Aorta (tissue), 5 donors: ENCODE measurements around the gene OR2A25. TPM values are rescaled to one million over a fixed set of nuclear protein-coding genes. Genes with fewer than 3 reads are reported as not detected.

Source experiments
- ATAC-seq: fragments of 200-7000 bp; cut with Tn5 transposase; one replicate; pipeline ENCODE4 v1.9.1; 2022; ENCODE audit warnings: moderate library complexity; ENCODE audit not compliant: low FRiP score
- DNase-seq, 2 donors: peaks; one replicate each; pipeline ENCODE4 v3.0.0-alpha.2; 2020
- H3K27ac ChIP-seq, 2 donors: one replicate each; pipeline ENCODE4 v1.5.1; 2013; ENCODE audit warnings: low read length in 2 of 2, mild to moderate bottlenecking in 2 of 2, moderate library complexity in 2 of 2, control low read depth in 1 of 2, inconsistent platforms in 1 of 2, low read depth in 1 of 2
- H3K27me3 ChIP-seq, 2 donors: one replicate each; pipeline ENCODE4 v1.6.1; 2013; ENCODE audit warnings: control low read depth in 1 of 2, low read length in 1 of 2, mild to moderate bottlenecking in 1 of 2, moderate library complexity in 1 of 2; ENCODE audit not compliant: insufficient read depth in 2 of 2, control insufficient read depth in 1 of 2
- H3K36me3 ChIP-seq, 2 donors: one replicate each; pipeline ENCODE4 v1.6.1; 2013; ENCODE audit warnings: control low read depth in 1 of 2, low read length in 1 of 2, mild to moderate bottlenecking in 1 of 2; ENCODE audit not compliant: insufficient read depth in 2 of 2, control insufficient read depth in 1 of 2
- H3K4me1 ChIP-seq, 2 donors: one replicate each; pipeline ENCODE4 v1.6.1; 2013; ENCODE audit warnings: low read length in 2 of 2, control low read depth in 1 of 2, mild to moderate bottlenecking in 1 of 2, moderate library complexity in 1 of 2; ENCODE audit not compliant: insufficient read depth in 2 of 2, control insufficient read depth in 1 of 2
- H3K4me3 ChIP-seq, 2 donors: one replicate each; pipeline ENCODE4 v1.5.1; 2013; ENCODE audit warnings: low read length in 2 of 2, control low read depth in 1 of 2, mild to moderate bottlenecking in 1 of 2
- H3K9me3 ChIP-seq: one replicate; pipeline ENCODE4 v1.6.1; 2013; ENCODE audit warnings: mild to moderate bottlenecking, low read length; ENCODE audit not compliant: control insufficient read depth
- WGBS, 2 donors: extraction: QIAGEN DNeasy Blood & Tissue Kit; methylation state at CpG; one replicate each; pipeline ENCODE4 v1.1.7; 2013; 5-methylcytosine and 5-hydroxymethylcytosine counted together
- intact Hi-C, 2 donors: fragments of 100-400 bp; cut with DNase I; formaldehyde crosslinking; loops; one replicate each; pipeline versions ENCODE4 v1.14.2 to v1.15.0; 2022
- polyA plus RNA-seq, 2 donors: library from polyadenylated mRNA; stranded (reverse); fragments of 200-250 nt; gene quantifications; one replicate each; pipeline ENCODE4 v1.2.3, GENCODE V29; 2013
- total RNA-seq, 2 donors: library from RNA; stranded (reverse); fragmentation: NEBNext Ultra II Directional; extraction: Animal tissue kit (Norgen Biotek cat#: 25700); gene quantifications; one replicate each; pipeline ENCODE4 v1.2.1, GENCODE V29; 2021
- donor health status: healthy with polysubstance abuse.
- donor health status: Bipolar disorder and iron deficiency.
- donor health status: DM: no; HTN: no; CAD: no.
- donor health status: DM: no; HTN: no; CAD: no.
- donor health status: DM: yes; HTN: yes; CAD: no.

OR2A25 gene
- total and polyA plus RNA-seq, 4 donors, result not detected

DNA sequence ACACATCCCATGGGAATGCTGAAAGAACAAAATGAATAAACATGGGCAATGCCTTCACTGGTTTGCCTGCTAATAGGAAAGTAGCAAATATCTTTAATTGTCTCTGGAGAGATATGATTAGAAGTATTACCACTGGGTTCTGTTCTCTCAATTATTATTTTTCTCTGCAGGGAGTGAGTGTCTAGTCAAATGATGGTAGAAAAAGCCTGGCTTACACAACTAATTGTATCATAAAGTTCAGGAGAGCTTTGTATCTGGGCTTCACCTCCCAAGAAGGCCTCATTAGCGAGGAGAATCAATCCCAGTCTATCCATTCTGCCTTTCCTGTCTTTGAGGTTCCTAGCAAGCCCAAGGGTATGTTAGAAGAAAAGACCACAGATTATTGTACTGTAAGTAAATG is 53.3 kb downstream of the OR2A25 start, which contains the start of gene OR2A14:
Gene OR2A14, plus strand, starts transcription at position 301 of the 400 bp plus-strand sequence. CDS start 5,937 bp downstream, outside the sequence.
- Histone ChIP-seq H3K9me3 (peaks cover 2% of the 10 kb centered on the region), H3K4me1 (no peaks in the 10 kb centered on the region), H3K4me3 (no peak within 1 kb of the TSS), H3K36me3 (no peaks in the 10 kb centered on the region), H3K27me3 (no peaks in the 10 kb centered on the region), H3K27ac (no peak within 1 kb of the TSS)
- DNase-seq, result no peak
- 89 to 96% methylated on average over 1 of the region's 1 CpG for WGBS, 2 donors
- no peak for ATAC-seq
- intact Hi-C loops, result no loop called here

Other genes starting within 250 kb of the OR2A25 start
- 10 to 100 TPM; 42.1 to 58.6 TPM for gene TCAF1, start 167.6 kb upstream of the OR2A25 start, total RNA-seq
- gene TCAF1, start 167.6 kb upstream of the OR2A25 start, polyA plus RNA-seq, result 10 to 100 TPM in 1 of 2 donors, 1 to 10 TPM in 1; 7.5 to 14.5 TPM
- not detected for gene OR2F2, start 134.6 kb upstream of the OR2A25 start, total RNA-seq
- not detected for gene OR2F2, start 134.6 kb upstream of the OR2A25 start, polyA plus RNA-seq
- not detected for gene OR2F1, start 115.0 kb upstream of the OR2A25 start, total RNA-seq
- not detected for gene OR2F1, start 115.0 kb upstream of the OR2A25 start, polyA plus RNA-seq
- not detected for gene OR6B1, start 69.5 kb upstream of the OR2A25 start, total RNA-seq
- gene OR6B1, start 69.5 kb upstream of the OR2A25 start, polyA plus RNA-seq, result not detected
- not detected for gene OR2A5, start 20.9 kb upstream of the OR2A25 start, total RNA-seq
- gene OR2A5, start 20.9 kb upstream of the OR2A25 start, polyA plus RNA-seq, result not detected
- gene OR2A12, start 16.5 kb downstream of the OR2A25 start, total RNA-seq, result not detected
- not detected for gene OR2A12, start 16.5 kb downstream of the OR2A25 start, polyA plus RNA-seq
- not detected for gene OR2A2, start 39.8 kb downstream of the OR2A25 start, total RNA-seq
- not detected for gene OR2A2, start 39.8 kb downstream of the OR2A25 start, polyA plus RNA-seq
- not detected for gene OR2A14, start 53.4 kb downstream of the OR2A25 start, total RNA-seq
- gene OR2A14, start 53.4 kb downstream of the OR2A25 start, polyA plus RNA-seq, result not detected
- gene CTAGE4, start 113.7 kb downstream of the OR2A25 start, total RNA-seq, result 1 to 10 TPM in 1 of 2 donors, not detected in 1; 4.3 TPM
- gene CTAGE4, start 113.7 kb downstream of the OR2A25 start, polyA plus RNA-seq, result 1 to 10 TPM; 1.5 to 2.0 TPM
- gene ARHGEF35, start 126.0 kb downstream of the OR2A25 start, total RNA-seq, result 1 to 10 TPM; 4.6 to 9.8 TPM
- 10 to 100 TPM in 1 of 2 donors, 1 to 10 TPM in 1; 4.7 to 11.3 TPM for gene ARHGEF35, start 126.0 kb downstream of the OR2A25 start, polyA plus RNA-seq
- gene OR2A42, start 169.8 kb downstream of the OR2A25 start, total RNA-seq, result 1 to 10 TPM in 1 of 2 donors, not detected in 1; 1.3 TPM
- under 1 TPM; 0.03 to 0.50 TPM for gene OR2A42, start 169.8 kb downstream of the OR2A25 start, polyA plus RNA-seq
- 1 to 10 TPM; 1.5 to 4.7 TPM for gene OR2A7, start 195.0 kb downstream of the OR2A25 start, total RNA-seq
- under 1 TPM in 1 of 2 donors, not detected in 1; 0.67 TPM for gene OR2A7, start 195.0 kb downstream of the OR2A25 start, polyA plus RNA-seq
- gene CTAGE8, start 199.5 kb downstream of the OR2A25 start, total RNA-seq, result 1 to 10 TPM in 1 of 2 donors, under 1 TPM in 1; 0.21 to 1.2 TPM
- gene CTAGE8, start 199.5 kb downstream of the OR2A25 start, polyA plus RNA-seq, result not detected
- gene OR2A1, start 242.6 kb downstream of the OR2A25 start, total RNA-seq, result under 1 TPM; 0.16 to 0.39 TPM
- gene OR2A1, start 242.6 kb downstream of the OR2A25 start, polyA plus RNA-seq, result under 1 TPM; 0.50 to 0.59 TPM